Natural killer cell (primary cell): Measurements from ENCODE around the gene RBM20. TPM values are rescaled to one million over a fixed set of nuclear protein-coding genes. Genes with fewer than 3 reads are reported as not detected.

Source experiments
- ATAC-seq, 3 donors: fragments of 150-1000 bp in 2 of 3; fragments of 200-7000 bp in 1 of 3; cut with Tn5 transposase; 1 replicate in 1 of 3; 2 replicates in 2 of 3; pipeline ENCODE4 v1.10.0; 2021; ENCODE audit warnings: mild to moderate bottlenecking in 2 of 3, moderate library complexity in 2 of 3
- DNase-seq, 2 donors: peaks; one replicate each; pipeline versions ENCODE4 v3.0.0 to v3.0.0-alpha.2; 2013 to 2021; ENCODE audit warnings: mixed read lengths in 1 of 2
- H3K27ac ChIP-seq: one replicate; pipeline ENCODE4 v1.5.1; 2013; ENCODE audit warnings: mild to moderate bottlenecking, low read length
- H3K27me3 ChIP-seq: one replicate; pipeline ENCODE4 v1.6.1; 2013; ENCODE audit warnings: low read length; ENCODE audit not compliant: control insufficient read depth, insufficient read depth
- H3K36me3 ChIP-seq: one replicate; pipeline ENCODE4 v1.6.1; 2013; ENCODE audit warnings: low read length; ENCODE audit not compliant: control insufficient read depth, insufficient read depth
- H3K4me1 ChIP-seq: one replicate; pipeline ENCODE4 v1.6.1; 2013; ENCODE audit warnings: low read length; ENCODE audit not compliant: control insufficient read depth, insufficient read depth
- H3K4me3 ChIP-seq: one replicate; pipeline ENCODE4 v1.5.1; 2013; ENCODE audit warnings: low read length
- H3K9me3 ChIP-seq: one replicate; pipeline ENCODE4 v1.6.1; 2013; ENCODE audit warnings: low read length; ENCODE audit not compliant: control insufficient read depth, insufficient read depth
- H3K27ac Mint-ChIP-seq, 2 donors: one replicate each; pipeline ENCODE4 v1.8.0; 2022; ENCODE audit warnings: mild to moderate bottlenecking in 2 of 2, mixed read lengths in 2 of 2, moderate library complexity in 1 of 2
- H3K27me3 Mint-ChIP-seq, 2 donors: one replicate each; pipeline ENCODE4 v1.8.0; 2022; ENCODE audit warnings: low read depth in 2 of 2, mixed read lengths in 2 of 2
- H3K36me3 Mint-ChIP-seq: one replicate; pipeline ENCODE4 v1.8.0; 2022; ENCODE audit warnings: mixed read lengths
- H3K4me1 Mint-ChIP-seq, 2 donors: one replicate each; pipeline ENCODE4 v1.8.0; 2022; ENCODE audit warnings: mixed read lengths in 2 of 2
- H3K4me3 Mint-ChIP-seq: one replicate; pipeline ENCODE4 v1.8.0; 2022; ENCODE audit warnings: mild to moderate bottlenecking, moderate library complexity, mixed read lengths
- H3K9me3 Mint-ChIP-seq, 2 donors: one replicate each; pipeline ENCODE4 v1.8.0; 2022; ENCODE audit warnings: mixed read lengths in 2 of 2
- CTCF ChIP-seq: fragments of 200-600 bp; IDR thresholded peaks from one replicate; pipeline ENCODE4 v1.8.0; 2022; ENCODE audit warnings: antibody characterized with exemption
- WGBS: methylation state at CpG from one replicate; pipeline ENCODE4 v1.1.7; 2013; ENCODE audit warnings: missing lambda C conversion rate; ENCODE audit not compliant: insufficient coverage; 5-methylcytosine and 5-hydroxymethylcytosine counted together
- intact Hi-C: fragments of 100-400 bp; cut with micrococcal nuclease; formaldehyde crosslinking; loops from one replicate; pipeline ENCODE4 v1.14.2; 2022
- total RNA-seq, 4 donors: library from RNA; stranded (reverse); fragments of 120-200 nt in 1 of 4; gene quantifications; one replicate each; pipeline versions ENCODE4 v1.2.3 to v1.2.4, GENCODE V29; 2013 to 2022

Gene RBM20
- total RNA-seq, 3 donors from 2014 or later (not counting 1 experiment from before 2014, with no cell fraction given) = 0.35 TPM; not detected in 2

GRCh38 chr10:110687400-110687799, 43.3 kb downstream of the RBM20 start:
- no peaks in the 10 kb centered on the region for H3K9me3 ChIP-seq
- no peaks in the 10 kb centered on the region for H3K36me3 ChIP-seq
- DNase-seq (no peak), ATAC-seq (no peak)
- H3K36me3 Mint-ChIP-seq = peaks cover 6% of the 10 kb centered on the region
- H3K27me3 ChIP-seq = peaks cover 2% of the 10 kb centered on the region
- H3K4me3 Mint-ChIP-seq = no peak overlapping the region
- 95% methylated on average over 4 of the region's 6 CpGs for WGBS
- H3K4me1 Mint-ChIP-seq = no peaks in the 10 kb centered on the region
- no peak overlapping the region for H3K4me3 ChIP-seq
- H3K27ac ChIP-seq = no peak overlapping the region
- H3K27ac Mint-ChIP-seq = no peak overlapping the region
- no peak for TF ChIP-seq CTCF
- intact Hi-C loops = no loop called here
- H3K9me3 Mint-ChIP-seq = no peaks in the 10 kb centered on the region
- no peaks in the 10 kb centered on the region for H3K4me1 ChIP-seq
- H3K27me3 Mint-ChIP-seq = peaks cover 24 to 65% of the 10 kb centered on the region in 2 donors

- H3K36me3 ChIP-seq = no peaks in the 10 kb centered on the region
- no peaks in the 10 kb centered on the region for H3K4me1 ChIP-seq
- 76% methylated on average over 2 of the region's 2 CpGs for WGBS
These were observed 47.0 kb downstream of the RBM20 start for GRCh38 chr10:110691139-110691538.

GRCh38 chr10:110694263-110694662, 50.1 kb downstream of the RBM20 start:
- no peak for TF ChIP-seq CTCF
- Histone ChIP-seq H3K27me3 (no peaks in the 10 kb centered on the region), H3K4me1 (no peaks in the 10 kb centered on the region), H3K9me3 (no peaks in the 10 kb centered on the region), H3K27ac (no peak overlapping the region), H3K4me3 (no peak overlapping the region), H3K36me3 (no peaks in the 10 kb centered on the region)
- H3K27me3 Mint-ChIP-seq = peaks cover 20 to 46% of the 10 kb centered on the region in 2 donors
- H3K27ac Mint-ChIP-seq = no peak overlapping the region
- ATAC-seq = no peak
- H3K36me3 Mint-ChIP-seq = peaks cover 6% of the 10 kb centered on the region
- no peaks in the 10 kb centered on the region for H3K4me1 Mint-ChIP-seq
- intact Hi-C loops = no loop called here
- WGBS = 91% methylated on average over 1 of the region's 1 CpG
- H3K9me3 Mint-ChIP-seq = no peaks in the 10 kb centered on the region
- no peak for DNase-seq
- H3K4me3 Mint-ChIP-seq = no peak overlapping the region

More at GRCh38 chr10:110691139-110691538, 47.0 kb downstream of the RBM20 start:
- Mint-ChIP-seq H3K36me3 (peaks cover 6% of the 10 kb centered on the region), H3K27ac (no peak overlapping the region), H3K4me3 (no peak overlapping the region), H3K27me3 (peaks cover 16 to 55% of the 10 kb centered on the region in 2 donors), H3K9me3 (no peaks in the 10 kb centered on the region), H3K4me1 (no peaks in the 10 kb centered on the region)
- Histone ChIP-seq H3K27me3 (no peaks in the 10 kb centered on the region), H3K27ac (no peak overlapping the region), H3K4me3 (no peak overlapping the region), H3K9me3 (no peaks in the 10 kb centered on the region)
- TF ChIP-seq CTCF = no peak
- no peak for DNase-seq
- intact Hi-C loops = no loop called here
- no peak for ATAC-seq

- Histone ChIP-seq H3K27ac (no peak overlapping the region), H3K4me1 (no peaks in the 10 kb centered on the region), H3K4me3 (no peak overlapping the region), H3K36me3 (no peaks in the 10 kb centered on the region), H3K9me3 (no peaks in the 10 kb centered on the region), H3K27me3 (no peaks in the 10 kb centered on the region)
- no peak for TF ChIP-seq CTCF
- intact Hi-C loops = no loop called here
- ATAC-seq (no peak), DNase-seq (no peak)
- 97% methylated on average over 5 of the region's 5 CpGs for WGBS
- Mint-ChIP-seq H3K27ac (no peak overlapping the region), H3K9me3 (no peaks in the 10 kb centered on the region), H3K27me3 (peaks cover 20 to 40% of the 10 kb centered on the region in 2 donors), H3K4me3 (no peak overlapping the region), H3K4me1 (no peaks in the 10 kb centered on the region), H3K36me3 (peaks cover 6% of the 10 kb centered on the region)
These were observed 50.8 kb downstream of the RBM20 start for GRCh38 chr10:110694820-110695538.
